ENCODE data around the gene CFAP73. TPM values are rescaled to one million over a fixed set of nuclear protein-coding genes. Genes with fewer than 3 reads are reported as not detected.
A peak's percentile ranks its signal among the peaks of the same experiment; 100 is the strongest.

CFAP73 gene
- total and polyA plus RNA-seq, 2 donors from 2014 or later: 0.52 to 2.4 TPM

GRCh38 chr12:113119980-113120669, 29.4 kb upstream of the CFAP73 start:
- FAIRE-seq: no peak
- H3K27ac ChIP-seq (ENCODE audit: low read depth in 2 of 2, low read length in 2 of 2): no peak overlapping the region
- no peak overlapping the region for H3K9ac ChIP-seq (ENCODE audit: low read length in 3 of 3)
- H3K4me1 ChIP-seq (ENCODE audit: control insufficient read depth in 2 of 3, insufficient read depth in 2 of 3, low read depth in 1 of 3, low read length in 3 of 3): no peaks in the 10 kb centered on the region
- no peaks in the 10 kb centered on the region for H3K27me3 ChIP-seq (ENCODE audit: control insufficient read depth, insufficient read depth, low read length)
- H3K36me3 ChIP-seq (ENCODE audit: control insufficient read depth in 2 of 3, insufficient read depth in 3 of 3, low read length in 3 of 3): no peaks in the 10 kb centered on the region
- TF ChIP-seq CTCF (IDR thresholded peaks at IDR 0.05; ENCODE audit: borderline replicate concordance, extremely low read depth, insufficient read depth): no peak
- no peak for DNase-seq
- H3K4me3 ChIP-seq (ENCODE audit: low read length in 3 of 3): no peak overlapping the region
- peaks cover 0 to 5% (median 0%) of the 10 kb centered on the region in 3 donors for H3K9me3 ChIP-seq (ENCODE audit: control insufficient read depth in 2 of 3, insufficient read depth in 1 of 3, low read length in 3 of 3)
- intact Hi-C loops (cut with DNase I): no loop called here

DNA sequence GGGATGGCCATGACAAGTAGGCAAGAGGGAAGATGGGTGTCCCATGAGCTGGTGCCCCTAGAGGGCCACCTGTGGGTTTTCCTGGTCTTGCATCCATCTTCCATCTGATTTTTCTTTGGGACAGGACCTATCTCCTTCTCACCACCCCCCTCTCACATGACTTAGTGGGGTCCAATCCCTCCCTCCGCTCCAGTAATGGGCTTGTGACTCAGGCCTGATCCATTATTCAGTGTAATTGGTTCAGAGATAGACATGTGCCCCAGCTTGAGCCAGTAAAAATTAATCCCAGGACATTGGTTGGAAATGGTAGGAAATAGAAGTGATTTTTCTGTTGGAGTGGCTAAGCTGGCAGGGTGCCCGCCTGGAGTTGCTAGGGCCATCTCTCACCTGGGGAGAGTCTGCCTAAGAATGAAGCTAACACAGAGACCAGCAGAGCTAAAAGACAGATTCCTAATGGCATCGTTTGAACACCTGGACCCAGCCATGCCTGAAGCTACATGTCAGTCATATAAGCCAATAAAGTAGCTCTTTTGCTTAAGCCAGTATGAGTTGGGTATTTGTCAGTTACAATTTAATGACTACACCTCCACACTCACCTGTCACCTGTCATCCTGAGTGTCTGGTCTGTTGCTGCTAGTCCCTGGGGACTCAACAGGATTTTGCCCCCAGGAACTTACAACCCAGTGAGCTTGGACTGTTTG, 28.7 kb upstream of the CFAP73 start:
- Histone ChIP-seq H3K9me3 (ENCODE audit: control insufficient read depth in 2 of 3, insufficient read depth in 1 of 3, low read length in 3 of 3) (peaks cover 0 to 5% (median 0%) of the 10 kb centered on the region in 3 donors), H3K36me3 (ENCODE audit: control insufficient read depth in 2 of 3, insufficient read depth in 3 of 3, low read length in 3 of 3) (peaks cover 0 to 2% (median 0%) of the 10 kb centered on the region in 3 donors), H3K27me3 (ENCODE audit: control insufficient read depth, insufficient read depth, low read length) (no peaks in the 10 kb centered on the region), H3K27ac (ENCODE audit: low read depth in 2 of 2, low read length in 2 of 2) (no peak overlapping the region), H3K4me1 (ENCODE audit: control insufficient read depth in 2 of 3, insufficient read depth in 2 of 3, low read depth in 1 of 3, low read length in 3 of 3) (no peaks in the 10 kb centered on the region), H3K9ac (ENCODE audit: low read length in 3 of 3) (no peak overlapping the region), H3K4me3 (ENCODE audit: low read length in 3 of 3) (no peak overlapping the region)
- DNase-seq (no peak), FAIRE-seq (no peak)
- no peak for TF ChIP-seq CTCF (IDR thresholded peaks at IDR 0.05; ENCODE audit: borderline replicate concordance, extremely low read depth, insufficient read depth)
- intact Hi-C loops (cut with DNase I): no loop called here

DNA sequence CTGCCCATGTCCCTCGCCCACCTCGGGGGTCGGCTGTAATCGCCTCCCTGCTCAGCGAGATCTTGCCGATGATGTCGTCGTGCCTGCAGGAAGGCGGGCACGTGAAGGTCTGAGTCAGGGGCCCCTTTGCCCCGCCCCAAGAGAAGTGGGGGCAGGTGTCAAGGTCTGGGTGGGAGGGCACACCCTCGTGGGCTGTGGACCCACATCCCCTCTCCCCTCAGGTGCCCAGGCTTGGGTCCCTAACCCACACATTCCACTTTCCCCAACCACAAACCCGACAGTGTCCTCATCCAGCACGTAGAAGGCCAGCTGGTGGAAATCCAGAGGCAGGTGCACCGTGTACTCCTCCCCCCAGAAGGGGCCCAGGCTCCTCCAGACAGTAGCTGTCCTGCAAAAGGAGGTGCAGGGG, 21.7 kb upstream of the CFAP73 start:
- peak in 1 of 5 donors; percentile 59 for DNase-seq
- no peaks in the 10 kb centered on the region for H3K27me3 ChIP-seq (ENCODE audit: control insufficient read depth, insufficient read depth, low read length)
- peaks cover 0 to 2% (median 0%) of the 10 kb centered on the region in 3 donors for H3K36me3 ChIP-seq (ENCODE audit: control insufficient read depth in 2 of 3, insufficient read depth in 3 of 3, low read length in 3 of 3)
- no peak overlapping the region for H3K27ac ChIP-seq (ENCODE audit: low read depth in 2 of 2, low read length in 2 of 2)
- no peaks in the 10 kb centered on the region for H3K4me1 ChIP-seq (ENCODE audit: control insufficient read depth in 2 of 3, insufficient read depth in 2 of 3, low read depth in 1 of 3, low read length in 3 of 3)
- H3K9ac ChIP-seq (ENCODE audit: low read length in 3 of 3): no peak overlapping the region
- H3K9me3 ChIP-seq (ENCODE audit: control insufficient read depth in 2 of 3, insufficient read depth in 1 of 3, low read length in 3 of 3): peaks cover 0 to 5% (median 0%) of the 10 kb centered on the region in 3 donors
- intact Hi-C loops (cut with DNase I): no loop called here
- TF ChIP-seq CTCF (IDR thresholded peaks at IDR 0.05; ENCODE audit: borderline replicate concordance, extremely low read depth, insufficient read depth): no peak
- no peak for FAIRE-seq
- H3K4me3 ChIP-seq (ENCODE audit: low read length in 3 of 3): no peak overlapping the region
